ENCODE measurements around the gene PPIF.

- TF ChIP-seq CTCF (IDR thresholded peaks at IDR 0.05) (no peak), POLR2A (IDR thresholded peaks at IDR 0.05) (no peak)
These were observed 4.9 kb upstream of the PPIF start for GRCh38 chr10:79342295-79342761.
